ENCODE data around the gene RASA3. TPM values are rescaled to one million over a fixed set of nuclear protein-coding genes. Genes with fewer than 3 reads are reported as not detected.

The RASA3 gene
- total RNA-seq, 1 experiment from 2014 or later, result 0.26 TPM

DNA sequence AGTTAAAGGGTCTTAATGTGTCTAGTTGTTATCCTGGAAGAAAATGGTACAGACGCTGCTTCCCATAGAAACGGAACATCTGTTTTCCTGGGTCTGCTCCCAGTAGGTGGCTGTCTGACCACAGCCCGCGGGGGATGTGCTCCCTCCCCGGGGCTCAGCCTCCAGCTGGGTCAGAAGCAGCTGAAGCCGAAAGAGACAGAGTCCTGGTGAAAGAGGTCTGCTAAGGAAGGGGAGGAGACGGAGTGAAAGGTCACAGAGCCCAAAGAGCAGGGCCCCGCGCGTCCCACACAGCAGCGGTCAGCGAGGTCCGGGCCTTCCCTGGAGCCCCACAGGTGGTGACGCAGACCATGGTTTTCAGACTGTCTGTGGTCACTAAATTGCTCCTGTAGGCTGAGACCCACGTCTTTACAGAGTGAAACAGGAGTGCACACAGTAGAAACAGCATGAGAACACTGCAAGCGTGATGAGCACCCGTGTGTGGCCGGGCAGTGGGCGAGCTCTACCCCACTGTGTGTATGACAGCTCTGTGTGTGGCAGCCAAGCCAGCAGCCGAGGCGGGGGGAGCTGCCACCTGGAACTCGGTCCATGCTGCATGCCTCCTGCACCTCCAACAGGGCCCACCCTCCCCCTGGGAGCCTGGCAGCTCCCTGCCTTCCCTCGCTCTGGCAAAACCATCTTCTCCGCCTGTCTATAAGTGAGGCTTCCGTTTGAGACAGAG is 106.5 kb downstream of the RASA3 start:
- no peaks in the 10 kb centered on the region for H3K4me1 Mint-ChIP-seq (ENCODE audit: low read depth, unreplicated experiment)
- BruUV-seq (replicated peaks), result no TSS peak
- H3K27me3 Mint-ChIP-seq (ENCODE audit: unreplicated experiment), result no peaks in the 10 kb centered on the region
- H3K4me3 Mint-ChIP-seq (ENCODE audit: low read depth, unreplicated experiment), result no peak overlapping the region
- CTCF ChIA-PET, result no interaction called here
- H3K27ac Mint-ChIP-seq (ENCODE audit: unreplicated experiment), result no peak overlapping the region
- H3K36me3 Mint-ChIP-seq (ENCODE audit: insufficient read depth, unreplicated experiment), result no peaks in the 10 kb centered on the region
- TF ChIP-seq, protein P1, sequence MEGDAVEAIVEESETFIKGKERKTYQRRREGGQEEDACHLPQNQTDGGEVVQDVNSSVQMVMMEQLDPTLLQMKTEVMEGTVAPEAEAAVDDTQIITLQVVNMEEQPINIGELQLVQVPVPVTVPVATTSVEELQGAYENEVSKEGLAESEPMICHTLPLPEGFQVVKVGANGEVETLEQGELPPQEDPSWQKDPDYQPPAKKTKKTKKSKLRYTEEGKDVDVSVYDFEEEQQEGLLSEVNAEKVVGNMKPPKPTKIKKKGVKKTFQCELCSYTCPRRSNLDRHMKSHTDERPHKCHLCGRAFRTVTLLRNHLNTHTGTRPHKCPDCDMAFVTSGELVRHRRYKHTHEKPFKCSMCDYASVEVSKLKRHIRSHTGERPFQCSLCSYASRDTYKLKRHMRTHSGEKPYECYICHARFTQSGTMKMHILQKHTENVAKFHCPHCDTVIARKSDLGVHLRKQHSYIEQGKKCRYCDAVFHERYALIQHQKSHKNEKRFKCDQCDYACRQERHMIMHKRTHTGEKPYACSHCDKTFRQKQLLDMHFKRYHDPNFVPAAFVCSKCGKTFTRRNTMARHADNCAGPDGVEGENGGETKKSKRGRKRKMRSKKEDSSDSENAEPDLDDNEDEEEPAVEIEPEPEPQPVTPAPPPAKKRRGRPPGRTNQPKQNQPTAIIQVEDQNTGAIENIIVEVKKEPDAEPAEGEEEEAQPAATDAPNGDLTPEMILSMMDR (IDR thresholded peaks at IDR 0.05; ENCODE audit: unreplicated experiment), result no peak
- no peaks in the 10 kb centered on the region for H3K9me3 Mint-ChIP-seq (ENCODE audit: low read depth, unreplicated experiment)
- no peak for DNase-seq
- intact Hi-C loops (cut with micrococcal nuclease; ENCODE audit: unreplicated experiment), result no loop called here

DNA sequence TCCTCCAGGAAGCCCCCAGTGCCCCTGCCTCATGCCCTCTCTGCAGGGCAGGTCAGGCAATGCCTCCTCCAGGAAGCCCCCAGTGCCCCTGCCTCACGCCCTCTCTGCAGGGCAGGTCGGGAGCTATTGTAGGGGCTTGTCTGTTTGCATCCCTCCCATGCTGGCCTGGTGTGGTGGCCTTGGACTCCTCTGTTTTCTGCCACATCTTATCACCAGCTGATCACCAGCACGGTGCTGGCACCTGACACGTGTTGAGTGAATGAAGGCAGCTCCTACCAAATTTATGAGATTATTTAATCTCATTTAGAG is 107.1 kb downstream of the RASA3 start:
- BruUV-seq (replicated peaks), result no TSS peak
- DNase-seq, result no peak
- no peaks in the 10 kb centered on the region for H3K9me3 Mint-ChIP-seq (ENCODE audit: low read depth, unreplicated experiment)
- H3K4me3 Mint-ChIP-seq (ENCODE audit: low read depth, unreplicated experiment), result no peak overlapping the region
- TF ChIP-seq, protein P1 (IDR thresholded peaks at IDR 0.05; ENCODE audit: unreplicated experiment), result no peak
- H3K27ac Mint-ChIP-seq (ENCODE audit: unreplicated experiment), result no peak overlapping the region
- intact Hi-C loops (cut with micrococcal nuclease; ENCODE audit: unreplicated experiment), result no loop called here
- CTCF ChIA-PET, result no interaction called here
- no peaks in the 10 kb centered on the region for H3K4me1 Mint-ChIP-seq (ENCODE audit: low read depth, unreplicated experiment)
- no peaks in the 10 kb centered on the region for H3K36me3 Mint-ChIP-seq (ENCODE audit: insufficient read depth, unreplicated experiment)
- no peaks in the 10 kb centered on the region for H3K27me3 Mint-ChIP-seq (ENCODE audit: unreplicated experiment)

DNA sequence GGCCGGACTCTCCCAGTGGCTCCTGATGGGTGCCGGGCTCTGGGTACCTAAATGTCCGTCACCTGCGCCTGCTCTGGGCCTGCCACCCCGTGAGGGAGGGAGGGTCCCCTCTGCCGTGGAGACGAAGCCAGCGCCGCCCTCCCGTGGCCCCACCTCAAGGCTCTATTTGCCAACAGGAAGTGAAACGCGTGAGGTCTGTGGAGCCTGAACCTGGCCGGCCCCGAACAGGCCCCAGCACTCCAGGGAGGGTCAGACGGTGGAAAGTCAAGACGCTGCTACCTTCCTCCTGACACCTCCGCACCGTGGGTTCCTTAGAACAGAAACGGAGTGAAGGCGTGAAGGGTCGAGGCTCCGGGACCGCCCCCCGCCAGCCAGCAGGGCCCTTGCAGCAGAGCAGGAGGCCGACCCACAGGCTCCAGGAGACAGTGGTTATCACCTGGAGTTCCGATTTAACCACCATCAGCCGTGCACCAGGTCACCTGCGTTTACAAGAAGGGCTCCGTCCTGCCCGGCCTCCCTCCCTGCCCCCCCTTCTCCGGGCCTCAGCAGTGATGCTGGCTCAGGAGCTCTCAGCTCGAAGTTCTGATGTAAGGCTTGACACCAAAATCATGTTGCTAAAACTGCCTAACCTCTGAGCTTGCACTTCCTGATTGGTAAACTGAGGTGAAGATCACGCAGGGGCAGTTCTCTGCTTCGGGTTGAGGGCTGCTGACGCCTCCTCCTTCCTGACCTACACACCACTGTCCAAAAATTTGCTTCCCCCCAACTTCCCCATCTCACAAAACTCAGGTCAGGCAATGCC is 107.6 kb downstream of the RASA3 start:
- Mint-ChIP-seq H3K4me1 (ENCODE audit: low read depth, unreplicated experiment) (no peaks in the 10 kb centered on the region), H3K4me3 (ENCODE audit: low read depth, unreplicated experiment) (no peak overlapping the region), H3K36me3 (ENCODE audit: insufficient read depth, unreplicated experiment) (no peaks in the 10 kb centered on the region), H3K9me3 (ENCODE audit: low read depth, unreplicated experiment) (no peaks in the 10 kb centered on the region), H3K27ac (ENCODE audit: unreplicated experiment) (no peak overlapping the region), H3K27me3 (ENCODE audit: unreplicated experiment) (no peaks in the 10 kb centered on the region)
- TF ChIP-seq, protein P1 (IDR thresholded peaks at IDR 0.05; ENCODE audit: unreplicated experiment), result no peak
- no peak for DNase-seq
- no TSS peak for BruUV-seq (replicated peaks)
- CTCF ChIA-PET, result no interaction called here
- intact Hi-C loops (cut with micrococcal nuclease; ENCODE audit: unreplicated experiment), result no loop called here

DNA sequence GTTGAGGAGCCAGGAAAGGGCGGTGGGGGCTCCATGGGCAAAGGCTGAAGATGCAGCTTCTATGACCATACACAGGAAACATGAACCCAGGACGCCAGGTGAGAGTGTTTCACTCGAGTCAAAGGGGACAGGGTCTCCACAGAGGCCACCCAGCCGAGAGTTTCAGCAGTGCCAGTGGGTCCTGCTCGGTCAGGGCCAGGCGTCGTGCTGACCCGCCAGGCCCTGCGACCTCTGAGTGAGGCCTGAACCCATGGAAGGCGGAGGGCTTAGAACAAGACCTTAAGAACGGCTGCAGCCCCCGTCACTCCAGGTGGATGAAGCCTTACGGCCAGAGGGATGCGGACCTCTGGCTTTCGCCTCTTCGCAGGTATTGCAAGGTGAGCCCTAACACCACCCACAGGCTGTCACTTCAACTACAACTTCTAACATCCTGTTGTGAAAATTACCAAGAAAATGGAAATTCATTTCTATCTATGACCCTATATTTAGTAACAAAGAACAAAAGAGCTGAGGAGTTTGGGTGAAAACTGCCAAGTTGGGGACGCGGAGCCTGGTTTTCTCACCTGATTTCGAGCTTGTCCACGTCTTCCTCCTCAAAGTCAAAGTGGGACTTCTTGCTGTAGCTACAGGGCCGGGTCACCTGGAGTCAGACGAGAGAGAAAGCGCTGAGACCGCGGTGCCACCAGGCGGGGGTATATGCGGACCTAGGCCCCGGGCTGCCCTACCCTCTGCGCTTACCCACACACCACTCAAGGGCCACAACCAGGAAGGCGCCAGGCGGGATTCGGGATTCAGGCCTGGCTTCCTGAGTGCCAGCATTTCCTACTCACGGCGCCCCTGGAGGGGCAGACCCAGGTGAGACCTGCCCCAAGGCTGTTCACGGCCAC is 108.5 kb downstream of the RASA3 start:
- intact Hi-C loops (cut with micrococcal nuclease; ENCODE audit: unreplicated experiment), result no loop called here
- no peaks in the 10 kb centered on the region for H3K4me1 Mint-ChIP-seq (ENCODE audit: low read depth, unreplicated experiment)
- TF ChIP-seq, protein P1 (IDR thresholded peaks at IDR 0.05; ENCODE audit: unreplicated experiment), result no peak
- no peaks in the 10 kb centered on the region for H3K27me3 Mint-ChIP-seq (ENCODE audit: unreplicated experiment)
- no peak overlapping the region for H3K27ac Mint-ChIP-seq (ENCODE audit: unreplicated experiment)
- no peaks in the 10 kb centered on the region for H3K9me3 Mint-ChIP-seq (ENCODE audit: low read depth, unreplicated experiment)
- H3K36me3 Mint-ChIP-seq (ENCODE audit: insufficient read depth, unreplicated experiment), result no peaks in the 10 kb centered on the region
- H3K4me3 Mint-ChIP-seq (ENCODE audit: low read depth, unreplicated experiment), result no peak overlapping the region
- DNase-seq, result no peak
- CTCF ChIA-PET, result no interaction called here
- BruUV-seq (replicated peaks), result no TSS peak
